Neural cell (in vitro differentiated cells): ENCODE measurements around the gene BRF1. TPM values are rescaled to one million over a fixed set of nuclear protein-coding genes. Genes with fewer than 3 reads are reported as not detected.

Experiments used
- H2AFZ ChIP-seq: fragments of 200-600, 300-800 bp; sonication (generic), shearing (Covaris generic); 2 replicates; pipeline ENCODE4 v1.6.0; 2014; ENCODE audit warnings: low read depth, mild to moderate bottlenecking, antibody characterized with exemption, low read length, moderate library complexity
- H3F3A ChIP-seq: fragments of 200-600 bp; shearing (Covaris generic); 2 replicates; pipeline ENCODE4 v1.6.1; 2016; ENCODE audit warnings: mild to moderate bottlenecking, moderate library complexity, mixed read lengths, antibody characterized with exemption, low read length; ENCODE audit not compliant: insufficient read depth, poor library complexity, severe bottlenecking
- H3K27ac ChIP-seq: fragments of 200-600, 300-800 bp; sonication (generic), shearing (Covaris generic); 2 replicates; pipeline ENCODE4 v1.5.1; 2014; ENCODE audit warnings: mild to moderate bottlenecking, low read length, moderate library complexity
- H3K27me3 ChIP-seq: fragments of 300-800, 200-600 bp; sonication (generic), shearing (Covaris generic); 2 replicates; pipeline ENCODE4 v1.6.0; 2014; ENCODE audit warnings: mild to moderate bottlenecking, low read depth, low read length, moderate library complexity; ENCODE audit not compliant: insufficient read depth
- H3K36me3 ChIP-seq: fragments of 300-800, 200-600 bp; sonication (generic), shearing (Covaris generic); 2 replicates; pipeline ENCODE4 v1.5.1; 2014; ENCODE audit warnings: mild to moderate bottlenecking, antibody characterized with exemption, low read length, moderate library complexity; ENCODE audit not compliant: insufficient read depth
- H3K4me2 ChIP-seq: fragments of 300-800, 200-600 bp; sonication (generic), shearing (Covaris generic); 2 replicates; pipeline ENCODE4 v1.6.0; 2014; ENCODE audit warnings: mild to moderate bottlenecking, low read length
- H3K4me3 ChIP-seq: fragments of 300-800, 200-600 bp; sonication (generic), shearing (Covaris generic); 2 replicates; pipeline ENCODE4 v1.5.1; 2014; ENCODE audit warnings: mild to moderate bottlenecking, low read length, moderate library complexity
- H3K79me2 ChIP-seq: fragments of 200-600 bp; shearing (Covaris generic); replicated peaks from 2 replicates; pipeline ENCODE4 v1.6.0; 2014; ENCODE audit warnings: mild to moderate bottlenecking, low read length, moderate library complexity; ENCODE audit not compliant: insufficient read depth
- H3K9ac ChIP-seq: fragments of 300-800, 200-600 bp; sonication (generic), shearing (Covaris generic); 2 replicates; pipeline ENCODE4 v1.6.1; 2016; ENCODE audit warnings: mild to moderate bottlenecking, low read length, mixed read lengths
- H3K9me2 ChIP-seq: fragments of 200-600 bp; shearing (Covaris generic); 2 replicates; pipeline ENCODE4 v1.6.1; 2016; ENCODE audit warnings: mild to moderate bottlenecking, low read length, mixed read lengths; ENCODE audit not compliant: insufficient read depth
- H3K9me3 ChIP-seq: fragments of 200-600, 300-800 bp; sonication (generic), shearing (Covaris generic); 2 replicates; pipeline ENCODE4 v1.6.1; 2016; ENCODE audit warnings: mild to moderate bottlenecking, mixed run types, low read length, moderate library complexity, mixed read lengths
- H4K20me1 ChIP-seq: fragments of 200-600 bp; shearing (Covaris generic); 2 replicates; pipeline ENCODE4 v1.6.1; 2016; ENCODE audit warnings: mild to moderate bottlenecking, mixed run types; ENCODE audit not compliant: insufficient read depth
- CTCF ChIP-seq: fragments of 450-650 bp; IDR thresholded peaks from 2 replicates; pipeline ENCODE4 v1.5.1; 2014; ENCODE audit warnings: antibody characterized with exemption, mild to moderate bottlenecking, moderate library complexity; ENCODE audit not compliant: poor library complexity, severe bottlenecking
- EP300 ChIP-seq: fragments of 450-650 bp; conservative IDR thresholded peaks from 2 replicates; pipeline ENCODE4 v1.6.1; 2014; ENCODE audit warnings: antibody characterized with exemption, mild to moderate bottlenecking, moderate library complexity; ENCODE audit not compliant: poor library complexity, severe bottlenecking
- EZH2 ChIP-seq: fragments of 200-600, 300-800 bp; shearing (Covaris generic), sonication (generic); IDR thresholded peaks from 2 replicates; pipeline ENCODE4 v1.6.1; 2014; ENCODE audit warnings: antibody characterized with exemption, low read length, borderline replicate concordance, mild to moderate bottlenecking; ENCODE audit not compliant: insufficient read depth, poor library complexity, severe bottlenecking
- MXI1 ChIP-seq: fragments of 450-650 bp; conservative IDR thresholded peaks from 2 replicates; pipeline ENCODE4 v1.6.1; 2014; ENCODE audit warnings: antibody characterized with exemption, mild to moderate bottlenecking; ENCODE audit not compliant: poor library complexity, severe bottlenecking
- POLR2AphosphoS5 ChIP-seq: IDR thresholded peaks from 2 replicates; pipeline ENCODE4 v1.6.1; 2012
- RAD21 ChIP-seq: fragments of 450-650 bp; conservative IDR thresholded peaks from 2 replicates; pipeline ENCODE4 v1.6.1; 2014; ENCODE audit warnings: antibody characterized with exemption, mild to moderate bottlenecking, moderate library complexity
- REST ChIP-seq: IDR thresholded peaks from 2 replicates; pipeline ENCODE4 v1.6.1; 2012; ENCODE audit warnings: borderline replicate concordance
- SMC3 ChIP-seq: fragments of 450-650 bp; conservative IDR thresholded peaks from 2 replicates; pipeline ENCODE4 v1.6.1; 2014; ENCODE audit warnings: antibody characterized with exemption, mild to moderate bottlenecking, moderate library complexity; ENCODE audit not compliant: poor library complexity
- TAF1 ChIP-seq: IDR thresholded peaks from 2 replicates; pipeline ENCODE4 v1.6.1; 2012; ENCODE audit warnings: low read depth
- polyA plus RNA-seq: library from polyadenylated mRNA; depleted of rRNA; stranded (reverse); fragments of >200 nt; gene quantifications from 2 replicates; pipeline ENCODE4 v1.2.3, GENCODE V29; 2014

The BRF1 gene
- polyA plus RNA-seq, 1 donor from 2014 or later, result 69.4 TPM

GRCh38 chr14:105215602-105216001, 85.2 kb downstream of the BRF1 start:
- Histone ChIP-seq H4K20me1 (no peaks in the 10 kb centered on the region), H3K9me2 (no peaks in the 10 kb centered on the region), H3K79me2 (no peaks in the 10 kb centered on the region), H3K4me2 (no peak overlapping the region), H3K27ac (no peak overlapping the region), H3F3A (no peaks in the 10 kb centered on the region), H3K36me3 (no peaks in the 10 kb centered on the region), H3K9me3 (no peaks in the 10 kb centered on the region), H3K9ac (no peak overlapping the region), H3K27me3 (no peaks in the 10 kb centered on the region), H2AFZ (no peak overlapping the region), H3K4me3 (no peak overlapping the region)
- no peak for TF ChIP-seq SMC3
- no peak for TF ChIP-seq MXI1
- no peak for TF ChIP-seq POLR2AphosphoS5
- no peak for TF ChIP-seq EZH2
- TF ChIP-seq REST, result no peak
- no peak for TF ChIP-seq EP300

- no peak overlapping the region for H3K27ac ChIP-seq
- no peaks in the 10 kb centered on the region for H3K79me2 ChIP-seq
- no peaks in the 10 kb centered on the region for H3K27me3 ChIP-seq
- no peak overlapping the region for H3K4me2 ChIP-seq
- no peaks in the 10 kb centered on the region for H3K36me3 ChIP-seq
- H2AFZ ChIP-seq, result no peak overlapping the region
- H4K20me1 ChIP-seq, result no peaks in the 10 kb centered on the region
- H3K9me2 ChIP-seq, result no peaks in the 10 kb centered on the region
- H3F3A ChIP-seq, result no peaks in the 10 kb centered on the region
- TF ChIP-seq MXI1 (no peak), POLR2AphosphoS5 (no peak), RAD21 (no peak), EP300 (no peak), TAF1 (no peak)
- no peak overlapping the region for H3K4me3 ChIP-seq
- H3K9me3 ChIP-seq, result no peaks in the 10 kb centered on the region
- H3K9ac ChIP-seq, result no peak overlapping the region
Observed at GRCh38 chr14:105214324-105214915, 86.4 kb downstream of the BRF1 start.

- H3K9me3 ChIP-seq, result no peaks in the 10 kb centered on the region
- no peak overlapping the region for H2AFZ ChIP-seq
- no peak overlapping the region for H3K4me3 ChIP-seq
- no peak for TF ChIP-seq POLR2AphosphoS5
- no peak for TF ChIP-seq TAF1
- no peak for TF ChIP-seq EZH2
- TF ChIP-seq MXI1, result no peak
- TF ChIP-seq CTCF, result no peak
- TF ChIP-seq EP300, result no peak
- no peak for TF ChIP-seq SMC3
- TF ChIP-seq REST, result no peak
- no peak for TF ChIP-seq RAD21
- H3K9me2 ChIP-seq, result no peaks in the 10 kb centered on the region
- H3K4me2 ChIP-seq, result no peak overlapping the region
- no peaks in the 10 kb centered on the region for H3K27me3 ChIP-seq
- no peak overlapping the region for H3K27ac ChIP-seq
- no peaks in the 10 kb centered on the region for H3F3A ChIP-seq
- H4K20me1 ChIP-seq, result no peaks in the 10 kb centered on the region
- no peaks in the 10 kb centered on the region for H3K36me3 ChIP-seq
- no peak overlapping the region for H3K9ac ChIP-seq
- H3K79me2 ChIP-seq, result no peaks in the 10 kb centered on the region
Observed at GRCh38 chr14:105213361-105213760, 87.4 kb downstream of the BRF1 start.
